Nephron (organoid): ENCODE data around the gene COMMD6.
A peak's percentile ranks its signal among the peaks of the same experiment; 100 is the strongest.
"Not testable (repeated sequence)": the region's sequence is repeated elsewhere in the genome, so short reads cannot be mapped to it uniquely, and the experiment has no call there.

Experiments
- H3K27ac Mint-ChIP-seq, 3 experiments: 2 replicates each; pipeline ENCODE4 v1.8.0; 2020; ENCODE audit warnings: mixed read lengths in 3 of 3, mild to moderate bottlenecking in 2 of 3, moderate library complexity in 1 of 3
- H3K27me3 Mint-ChIP-seq: 2 replicates; pipeline ENCODE4 v1.8.0; 2021; ENCODE audit warnings: low read depth, mild to moderate bottlenecking, moderate library complexity, mixed read lengths
- H3K36me3 Mint-ChIP-seq: 2 replicates; pipeline ENCODE4 v1.8.0; 2020; ENCODE audit warnings: low read depth, mixed read lengths
- H3K4me1 Mint-ChIP-seq: 2 replicates; pipeline ENCODE4 v1.8.0; 2020; ENCODE audit warnings: mixed read lengths
- H3K4me3 Mint-ChIP-seq, 3 experiments: 2 replicates each; pipeline ENCODE4 v1.8.0; 2020; ENCODE audit warnings: mild to moderate bottlenecking in 3 of 3, mixed read lengths in 3 of 3, moderate library complexity in 2 of 3
- H3K9me3 Mint-ChIP-seq: 2 replicates; pipeline ENCODE4 v1.8.0; 2020; ENCODE audit warnings: mixed read lengths
- CTCF ChIP-seq, 3 experiments: fragments of 200-600 bp; sonication (generic); IDR thresholded peaks; one replicate each; pipeline ENCODE4 v1.5.0; 2021; ENCODE audit warnings: antibody characterized with exemption in 3 of 3; ENCODE audit not compliant: unreplicated experiment in 3 of 3

COMMD6 gene

GRCh38 chr13:75554464-75554863, 16.8 kb upstream of the COMMD6 start:
- peaks cover 5% of the 10 kb centered on the region for H3K4me1 Mint-ChIP-seq
- H3K27ac Mint-ChIP-seq = no peak overlapping the region
- no peaks in the 10 kb centered on the region for H3K9me3 Mint-ChIP-seq
- no peaks in the 10 kb centered on the region for H3K27me3 Mint-ChIP-seq
- H3K4me3 Mint-ChIP-seq = no peak overlapping the region
- TF ChIP-seq CTCF (IDR thresholded peaks at IDR 0.05; ENCODE audit: unreplicated experiment in 3 of 3) = no peak
- peaks cover 22% of the 10 kb centered on the region for H3K36me3 Mint-ChIP-seq

GRCh38 chr13:75550159-75550567, 12.5 kb upstream of the COMMD6 start:
- no peak for TF ChIP-seq CTCF (IDR thresholded peaks at IDR 0.05; ENCODE audit: unreplicated experiment in 3 of 3)
- Mint-ChIP-seq H3K9me3 (no peaks in the 10 kb centered on the region), H3K36me3 (peaks cover 21% of the 10 kb centered on the region), H3K4me3 (peak overlapping the region; percentile 96 to 99 (median 97)), H3K27me3 (no peaks in the 10 kb centered on the region), H3K4me1 (peaks cover 13% of the 10 kb centered on the region), H3K27ac (peak overlapping the region; percentile 95 to 99 (median 98))

DNA sequence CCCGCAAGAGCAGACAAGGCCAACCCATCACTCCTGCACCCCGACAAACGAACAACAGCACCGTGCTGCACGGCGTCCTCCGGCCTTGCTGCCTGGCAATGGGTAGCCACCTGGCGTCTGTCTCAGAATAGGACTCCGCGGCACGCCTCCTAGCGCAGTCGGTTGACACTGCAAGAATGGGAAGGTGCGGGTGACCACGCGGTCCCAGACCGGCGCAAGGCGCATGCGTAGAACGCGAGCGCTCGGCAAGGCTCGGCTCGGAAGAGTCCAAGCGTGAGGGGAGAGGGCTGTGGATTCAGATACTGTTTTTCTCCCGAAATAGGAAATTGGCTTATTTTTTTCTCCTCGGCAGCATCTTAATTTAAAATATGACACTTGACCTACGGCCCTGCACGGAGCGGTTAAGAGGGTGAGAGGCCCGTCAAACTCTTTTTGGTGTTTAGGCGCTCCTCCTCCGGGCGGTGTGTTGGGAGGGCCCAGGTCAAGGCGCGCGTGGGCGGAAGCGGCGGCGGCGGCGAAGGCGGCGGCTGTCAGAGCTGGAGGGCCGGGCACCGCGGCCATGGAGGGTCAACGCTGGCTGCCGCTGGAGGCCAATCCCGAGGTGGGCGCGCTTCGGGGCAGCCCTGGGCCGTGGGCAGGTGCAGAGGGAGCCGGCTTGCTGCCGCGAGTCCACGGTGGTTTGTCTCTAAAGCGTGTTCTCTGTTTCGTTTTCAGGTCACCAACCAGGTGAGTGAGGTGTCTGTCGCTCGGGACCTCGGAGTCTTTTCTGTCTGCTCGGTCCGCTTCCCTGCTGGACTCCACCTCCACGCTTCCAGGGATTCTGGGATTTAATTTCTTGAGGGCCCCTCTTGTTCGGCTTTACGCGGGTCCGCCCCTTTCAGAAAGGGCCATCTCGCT, 11.9 kb upstream of the COMMD6 start, which contains the start of gene UCHL3:
Gene UCHL3, plus strand, starts transcription at position 530 of the 897 bp plus-strand sequence. Its CDS starts 30 bp downstream, at position 560.
- Mint-ChIP-seq H3K36me3 (peaks cover 14% of the 10 kb centered on the region), H3K9me3 (no peaks in the 10 kb centered on the region), H3K27me3 (no peaks in the 10 kb centered on the region), H3K4me3 (peak within 1 kb of the TSS; percentile 96 to 99 (median 97)), H3K4me1 (peaks cover 13% of the 10 kb centered on the region), H3K27ac (peak within 1 kb of the TSS; percentile 98 to 99 (median 99))
- peak; percentile 86 to 93 (median 89) for TF ChIP-seq CTCF (IDR thresholded peaks at IDR 0.05; ENCODE audit: unreplicated experiment in 3 of 3)

DNA sequence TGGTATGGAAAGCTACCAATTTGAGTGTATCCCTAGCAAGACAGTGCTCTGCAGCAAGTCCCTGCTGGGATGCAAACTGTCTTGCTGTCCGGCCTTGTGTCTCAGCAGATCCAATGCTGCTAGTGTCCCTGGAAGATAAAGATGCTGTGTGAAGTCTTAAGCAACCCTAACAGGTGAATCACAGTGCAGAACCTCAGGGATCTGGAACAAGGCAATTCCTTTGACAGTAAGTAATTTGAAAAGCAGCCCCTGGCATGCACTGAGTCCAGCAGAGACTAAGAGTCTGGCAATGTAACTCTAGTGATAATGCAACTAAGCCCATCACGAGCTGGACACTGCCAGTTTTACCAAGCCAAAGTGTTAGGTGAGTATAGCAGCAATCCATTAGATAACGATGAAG, 10.3 kb upstream of the COMMD6 start:
- H3K36me3 Mint-ChIP-seq = no peaks in the 10 kb centered on the region
- peak overlapping the region in 1 of 3 experiments; percentile 42 for H3K27ac Mint-ChIP-seq
- H3K9me3 Mint-ChIP-seq = no peaks in the 10 kb centered on the region
- TF ChIP-seq CTCF (IDR thresholded peaks at IDR 0.05; ENCODE audit: unreplicated experiment in 3 of 3) = no peak
- H3K4me3 Mint-ChIP-seq = peak overlapping the region; percentile 42 to 71 (median 58)
- no peaks in the 10 kb centered on the region for H3K27me3 Mint-ChIP-seq
- peaks cover 13% of the 10 kb centered on the region for H3K4me1 Mint-ChIP-seq

- H3K4me1 Mint-ChIP-seq, H3K4me3 Mint-ChIP-seq, H3K27me3 Mint-ChIP-seq, H3K36me3 Mint-ChIP-seq, H3K9me3 Mint-ChIP-seq, H3K27ac Mint-ChIP-seq: not testable (repeated sequence)
These were observed 7.7 kb upstream of the COMMD6 start for GRCh38 chr13:75545386-75545785.

DNA sequence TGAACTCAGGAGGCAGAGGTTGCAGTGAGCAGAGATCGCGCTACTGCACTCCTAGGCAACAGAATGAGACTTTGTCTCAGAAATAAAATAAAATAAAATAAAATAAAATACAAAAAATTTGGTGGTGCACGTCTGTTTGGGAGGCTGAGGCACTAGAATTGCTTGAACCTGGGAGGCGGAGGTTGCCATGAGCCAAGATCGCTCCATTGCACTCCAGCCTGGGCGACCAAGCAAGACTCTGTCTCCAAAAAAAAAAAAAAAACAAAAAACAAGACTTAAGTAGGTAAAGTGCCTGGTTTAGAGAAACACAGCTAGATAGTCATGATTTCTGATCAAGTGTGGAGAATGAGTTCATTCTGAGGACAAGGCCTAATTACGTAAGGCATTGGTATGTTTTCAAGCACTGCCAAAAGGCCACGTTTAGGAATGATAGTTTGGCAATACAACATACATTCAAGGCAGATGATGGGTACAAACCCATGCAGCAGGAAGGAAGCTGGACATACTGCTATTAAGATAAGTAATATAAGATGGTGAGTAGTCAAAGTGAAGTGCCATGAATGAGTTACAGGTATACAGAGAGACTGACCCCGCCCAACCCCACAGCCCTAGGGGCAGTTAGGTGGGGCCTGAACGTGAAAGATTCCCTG, 7.2 kb upstream of the COMMD6 start:
- TF ChIP-seq CTCF (IDR thresholded peaks at IDR 0.05; ENCODE audit: unreplicated experiment in 3 of 3) = no peak
- Mint-ChIP-seq H3K27me3 (no peaks in the 10 kb centered on the region), H3K4me3 (no peak overlapping the region), H3K27ac (no peak overlapping the region), H3K9me3 (no peaks in the 10 kb centered on the region), H3K36me3 (no peaks in the 10 kb centered on the region), H3K4me1 (peaks cover 8% of the 10 kb centered on the region)
